ENCODE results near the gene SFXN3.

DNA sequence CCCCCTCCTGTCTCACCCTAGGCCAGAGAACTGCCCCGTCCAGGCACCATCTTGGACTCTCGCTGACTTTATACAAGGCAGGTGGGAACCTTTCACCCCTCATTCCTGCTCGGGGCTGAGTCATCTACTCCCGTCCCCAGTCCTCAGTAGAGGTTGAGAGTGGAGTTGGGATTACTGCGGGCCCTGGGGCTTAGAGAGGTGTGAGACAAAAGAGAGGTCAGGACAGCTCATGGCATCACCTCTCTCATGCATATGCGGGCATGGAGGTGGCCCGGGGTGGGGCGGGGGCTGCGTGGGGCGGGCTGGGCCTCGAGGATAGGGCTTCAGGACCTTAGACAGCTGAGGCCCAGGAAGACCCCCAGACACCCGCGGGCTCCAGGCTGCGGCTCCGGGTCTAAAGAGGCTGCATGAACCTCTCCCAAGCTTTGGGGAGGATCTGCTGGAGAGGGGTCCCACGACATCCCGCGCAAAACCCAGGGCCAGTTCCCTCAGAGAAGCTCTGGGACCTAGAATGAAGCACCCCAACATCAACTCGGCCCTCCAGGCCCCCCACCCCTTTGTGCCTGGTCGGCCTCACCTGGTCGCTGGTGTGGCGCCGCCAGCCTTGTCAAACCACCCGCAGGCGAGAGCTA, 422 bp upstream of the SFXN3 start:
- no peak for TF ChIP-seq NR2C2 (CRISPR knock-in tag; IDR thresholded peaks at IDR 0.05)
- TF ChIP-seq, protein P1, sequence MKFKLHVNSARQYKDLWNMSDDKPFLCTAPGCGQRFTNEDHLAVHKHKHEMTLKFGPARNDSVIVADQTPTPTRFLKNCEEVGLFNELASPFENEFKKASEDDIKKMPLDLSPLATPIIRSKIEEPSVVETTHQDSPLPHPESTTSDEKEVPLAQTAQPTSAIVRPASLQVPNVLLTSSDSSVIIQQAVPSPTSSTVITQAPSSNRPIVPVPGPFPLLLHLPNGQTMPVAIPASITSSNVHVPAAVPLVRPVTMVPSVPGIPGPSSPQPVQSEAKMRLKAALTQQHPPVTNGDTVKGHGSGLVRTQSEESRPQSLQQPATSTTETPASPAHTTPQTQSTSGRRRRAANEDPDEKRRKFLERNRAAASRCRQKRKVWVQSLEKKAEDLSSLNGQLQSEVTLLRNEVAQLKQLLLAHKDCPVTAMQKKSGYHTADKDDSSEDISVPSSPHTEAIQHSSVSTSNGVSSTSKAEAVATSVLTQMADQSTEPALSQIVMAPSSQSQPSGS (CRISPR knock-in tag; IDR thresholded peaks at IDR 0.05; ENCODE audit: borderline replicate concordance, low read depth) = no peak
- TF ChIP-seq, protein P2, sequence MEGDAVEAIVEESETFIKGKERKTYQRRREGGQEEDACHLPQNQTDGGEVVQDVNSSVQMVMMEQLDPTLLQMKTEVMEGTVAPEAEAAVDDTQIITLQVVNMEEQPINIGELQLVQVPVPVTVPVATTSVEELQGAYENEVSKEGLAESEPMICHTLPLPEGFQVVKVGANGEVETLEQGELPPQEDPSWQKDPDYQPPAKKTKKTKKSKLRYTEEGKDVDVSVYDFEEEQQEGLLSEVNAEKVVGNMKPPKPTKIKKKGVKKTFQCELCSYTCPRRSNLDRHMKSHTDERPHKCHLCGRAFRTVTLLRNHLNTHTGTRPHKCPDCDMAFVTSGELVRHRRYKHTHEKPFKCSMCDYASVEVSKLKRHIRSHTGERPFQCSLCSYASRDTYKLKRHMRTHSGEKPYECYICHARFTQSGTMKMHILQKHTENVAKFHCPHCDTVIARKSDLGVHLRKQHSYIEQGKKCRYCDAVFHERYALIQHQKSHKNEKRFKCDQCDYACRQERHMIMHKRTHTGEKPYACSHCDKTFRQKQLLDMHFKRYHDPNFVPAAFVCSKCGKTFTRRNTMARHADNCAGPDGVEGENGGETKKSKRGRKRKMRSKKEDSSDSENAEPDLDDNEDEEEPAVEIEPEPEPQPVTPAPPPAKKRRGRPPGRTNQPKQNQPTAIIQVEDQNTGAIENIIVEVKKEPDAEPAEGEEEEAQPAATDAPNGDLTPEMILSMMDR (IDR thresholded peaks at IDR 0.05) = no peak
- TF ChIP-seq CREM (CRISPR knock-in tag; IDR thresholded peaks at IDR 0.05) = no peak
- TF ChIP-seq ZNF423 (CRISPR knock-in tag; IDR thresholded peaks at IDR 0.05) = no peak
- TF ChIP-seq ZNF671 (CRISPR knock-in tag; IDR thresholded peaks at IDR 0.05) = no peak
- no peak for TF ChIP-seq ESRRA (CRISPR knock-in tag; IDR thresholded peaks at IDR 0.05; ENCODE audit: borderline replicate concordance)
- no peak for TF ChIP-seq TP53 (CRISPR knock-in tag; IDR thresholded peaks at IDR 0.05)
- no peak for TF ChIP-seq TCF7 (CRISPR knock-in tag; IDR thresholded peaks at IDR 0.05; ENCODE audit: low read depth)
- TF ChIP-seq, protein P3, sequence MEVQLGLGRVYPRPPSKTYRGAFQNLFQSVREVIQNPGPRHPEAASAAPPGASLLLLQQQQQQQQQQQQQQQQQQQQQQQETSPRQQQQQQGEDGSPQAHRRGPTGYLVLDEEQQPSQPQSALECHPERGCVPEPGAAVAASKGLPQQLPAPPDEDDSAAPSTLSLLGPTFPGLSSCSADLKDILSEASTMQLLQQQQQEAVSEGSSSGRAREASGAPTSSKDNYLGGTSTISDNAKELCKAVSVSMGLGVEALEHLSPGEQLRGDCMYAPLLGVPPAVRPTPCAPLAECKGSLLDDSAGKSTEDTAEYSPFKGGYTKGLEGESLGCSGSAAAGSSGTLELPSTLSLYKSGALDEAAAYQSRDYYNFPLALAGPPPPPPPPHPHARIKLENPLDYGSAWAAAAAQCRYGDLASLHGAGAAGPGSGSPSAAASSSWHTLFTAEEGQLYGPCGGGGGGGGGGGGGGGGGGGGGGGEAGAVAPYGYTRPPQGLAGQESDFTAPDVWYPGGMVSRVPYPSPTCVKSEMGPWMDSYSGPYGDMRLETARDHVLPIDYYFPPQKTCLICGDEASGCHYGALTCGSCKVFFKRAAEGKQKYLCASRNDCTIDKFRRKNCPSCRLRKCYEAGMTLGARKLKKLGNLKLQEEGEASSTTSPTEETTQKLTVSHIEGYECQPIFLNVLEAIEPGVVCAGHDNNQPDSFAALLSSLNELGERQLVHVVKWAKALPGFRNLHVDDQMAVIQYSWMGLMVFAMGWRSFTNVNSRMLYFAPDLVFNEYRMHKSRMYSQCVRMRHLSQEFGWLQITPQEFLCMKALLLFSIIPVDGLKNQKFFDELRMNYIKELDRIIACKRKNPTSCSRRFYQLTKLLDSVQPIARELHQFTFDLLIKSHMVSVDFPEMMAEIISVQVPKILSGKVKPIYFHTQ (CRISPR knock-in tag; IDR thresholded peaks at IDR 0.05) = no peak
- TF ChIP-seq, protein P4, sequence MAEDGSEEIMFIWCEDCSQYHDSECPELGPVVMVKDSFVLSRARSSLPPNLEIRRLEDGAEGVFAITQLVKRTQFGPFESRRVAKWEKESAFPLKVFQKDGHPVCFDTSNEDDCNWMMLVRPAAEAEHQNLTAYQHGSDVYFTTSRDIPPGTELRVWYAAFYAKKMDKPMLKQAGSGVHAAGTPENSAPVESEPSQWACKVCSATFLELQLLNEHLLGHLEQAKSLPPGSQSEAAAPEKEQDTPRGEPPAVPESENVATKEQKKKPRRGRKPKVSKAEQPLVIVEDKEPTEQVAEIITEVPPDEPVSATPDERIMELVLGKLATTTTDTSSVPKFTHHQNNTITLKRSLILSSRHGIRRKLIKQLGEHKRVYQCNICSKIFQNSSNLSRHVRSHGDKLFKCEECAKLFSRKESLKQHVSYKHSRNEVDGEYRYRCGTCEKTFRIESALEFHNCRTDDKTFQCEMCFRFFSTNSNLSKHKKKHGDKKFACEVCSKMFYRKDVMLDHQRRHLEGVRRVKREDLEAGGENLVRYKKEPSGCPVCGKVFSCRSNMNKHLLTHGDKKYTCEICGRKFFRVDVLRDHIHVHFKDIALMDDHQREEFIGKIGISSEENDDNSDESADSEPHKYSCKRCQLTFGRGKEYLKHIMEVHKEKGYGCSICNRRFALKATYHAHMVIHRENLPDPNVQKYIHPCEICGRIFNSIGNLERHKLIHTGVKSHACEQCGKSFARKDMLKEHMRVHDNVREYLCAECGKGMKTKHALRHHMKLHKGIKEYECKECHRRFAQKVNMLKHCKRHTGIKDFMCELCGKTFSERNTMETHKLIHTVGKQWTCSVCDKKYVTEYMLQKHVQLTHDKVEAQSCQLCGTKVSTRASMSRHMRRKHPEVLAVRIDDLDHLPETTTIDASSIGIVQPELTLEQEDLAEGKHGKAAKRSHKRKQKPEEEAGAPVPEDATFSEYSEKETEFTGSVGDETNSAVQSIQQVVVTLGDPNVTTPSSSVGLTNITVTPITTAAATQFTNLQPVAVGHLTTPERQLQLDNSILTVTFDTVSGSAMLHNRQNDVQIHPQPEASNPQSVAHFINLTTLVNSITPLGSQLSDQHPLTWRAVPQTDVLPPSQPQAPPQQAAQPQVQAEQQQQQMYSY (CRISPR knock-in tag; IDR thresholded peaks at IDR 0.05) = no peak
- no peak for TF ChIP-seq MYBL2 (CRISPR knock-in tag; IDR thresholded peaks at IDR 0.05)

Data from WTC11 (cell line).